GM12873 (cell line): ENCODE measurements around the gene SMIM36.

Experiments used
- CTCF ChIP-seq: IDR thresholded peaks from 2 replicates; pipeline ENCODE4 v1.5.1; 2012; ENCODE audit warnings: low read depth, mild to moderate bottlenecking, moderate library complexity, low read length, control low read depth; ENCODE audit not compliant: insufficient read depth; ENCODE audit errors: missing control alignments

The SMIM36 gene

DNA sequence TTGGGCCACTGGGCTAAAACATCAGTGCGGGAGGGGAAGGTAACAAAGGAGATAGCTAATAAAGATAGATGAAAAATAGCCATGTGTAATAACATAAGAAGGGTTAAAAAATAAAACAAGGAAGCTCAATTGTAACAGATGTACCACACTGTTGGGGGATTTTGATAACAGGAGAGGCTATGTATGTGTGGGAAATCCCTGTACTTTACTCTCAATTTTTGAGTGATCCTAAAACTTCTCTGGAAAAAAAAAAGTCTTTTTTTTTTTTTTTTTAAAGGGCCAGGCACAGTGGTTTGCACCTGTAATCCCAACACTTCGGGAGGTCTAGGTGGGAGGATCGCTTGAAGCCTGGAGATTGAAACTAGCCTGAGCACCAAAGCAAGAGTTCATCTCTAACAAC, 87.7 kb downstream of the SMIM36 start:
- no peak for TF ChIP-seq CTCF

DNA sequence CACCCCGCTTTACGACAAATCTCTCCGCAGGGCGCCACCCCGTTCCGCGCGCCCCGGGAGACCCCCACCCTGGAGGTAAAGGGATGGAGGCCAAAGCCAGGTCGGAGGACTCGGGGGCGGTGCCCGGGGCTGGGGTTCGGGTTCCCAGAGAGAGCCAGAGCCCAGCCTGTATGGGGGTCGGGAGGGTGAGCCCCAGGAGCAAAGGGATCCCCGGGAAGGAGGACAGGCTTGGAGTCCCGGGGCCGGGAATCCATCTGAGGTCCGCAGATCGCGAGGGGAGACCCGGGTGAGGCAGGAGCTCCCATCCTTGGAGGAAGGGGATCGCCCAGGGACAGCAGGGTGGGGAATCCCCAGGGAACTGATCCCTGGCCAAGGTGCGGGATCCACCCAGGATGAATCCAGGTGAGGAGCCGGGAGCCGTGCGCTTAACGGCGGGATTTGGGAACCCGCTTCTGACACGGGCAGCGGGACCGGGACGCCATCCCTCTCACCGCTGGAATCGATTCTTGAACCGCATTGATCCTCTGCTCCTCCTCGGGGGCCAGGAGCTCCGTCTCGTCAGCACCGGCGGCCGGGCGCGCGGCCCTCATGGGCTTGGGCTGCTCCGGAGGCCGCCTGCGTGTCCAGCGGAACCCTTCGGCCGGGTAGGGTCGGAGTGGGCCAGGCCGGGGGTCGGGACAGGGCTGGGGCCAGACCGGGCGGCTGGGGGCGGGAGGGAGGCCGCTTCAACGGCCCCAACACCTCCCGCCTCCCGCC, 89.9 kb downstream of the SMIM36 start, which contains the start of gene MMD:
Gene MMD (minus strand): TSS at position 657 of the 756 bp plus-strand sequence. CDS start 140 bp downstream, at position 517.
- no peak for TF ChIP-seq CTCF

- TF ChIP-seq CTCF = no peak
Observed at GRCh38 chr17:55420776-55421178, 90.5 kb downstream of the SMIM36 start.

GRCh38 chr17:55420067-55420775, 91.0 kb downstream of the SMIM36 start:
- TF ChIP-seq CTCF = no peak

DNA sequence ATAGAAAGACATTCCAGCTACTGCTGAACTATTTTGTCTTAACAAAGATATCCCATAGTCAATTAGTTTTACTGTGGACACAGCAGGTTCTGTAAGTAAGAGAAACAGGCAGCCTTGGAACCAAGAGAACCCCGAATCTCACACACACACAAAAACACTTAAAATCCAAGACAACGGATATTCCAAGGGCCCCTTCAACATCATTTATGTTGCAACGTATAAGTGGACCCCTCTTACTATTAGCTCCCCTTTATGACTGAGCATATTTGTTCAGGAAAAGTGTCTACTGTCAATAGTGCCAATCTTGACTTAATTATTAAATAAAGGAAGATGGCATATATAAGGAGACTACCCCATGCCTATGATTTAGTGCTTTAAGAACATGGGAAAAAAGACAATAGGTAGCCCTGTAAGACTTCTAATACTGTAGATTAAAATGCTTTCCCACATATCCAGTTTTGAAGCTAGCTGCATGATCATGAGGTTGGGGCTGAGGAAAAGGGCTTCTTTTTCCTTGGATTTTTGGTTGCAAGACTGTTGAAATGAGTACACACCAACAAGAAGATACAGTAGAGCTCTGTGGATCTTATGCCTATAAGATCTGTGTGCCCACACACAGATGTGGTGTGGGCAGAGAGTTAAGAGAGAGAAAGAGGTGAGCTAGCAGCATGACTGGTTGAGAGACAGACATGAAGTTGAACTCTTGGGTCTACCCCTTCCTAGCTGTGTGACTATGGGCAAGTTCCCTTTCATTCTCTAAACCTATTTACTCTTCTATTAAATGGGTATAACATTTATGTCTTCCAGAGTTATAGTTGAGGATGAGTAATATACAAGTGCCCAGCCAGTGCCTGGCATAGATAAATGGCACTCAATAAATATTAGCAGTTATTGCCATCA, 92.6 kb downstream of the SMIM36 start:
- no peak for TF ChIP-seq CTCF

GRCh38 chr17:55417411-55418268, 93.6 kb downstream of the SMIM36 start:
- no peak for TF ChIP-seq CTCF
